GM23338 (cell line): ENCODE measurements around the gene COL21A1. TPM values are rescaled to one million over a fixed set of nuclear protein-coding genes. Genes with fewer than 3 reads are reported as not detected.

Source experiments
- ATAC-seq: fragments of 200-7000 bp; cut with Tn5 transposase; 3 replicates; pipeline ENCODE4 v1.9.1; 2020
- DNase-seq: peaks from one replicate; pipeline ENCODE4 v3.0.0-alpha.2; 2015; ENCODE audit warnings: low spot score
- H2AFZ ChIP-seq: fragments of 200-600 bp; sonication (generic); 2 replicates; pipeline ENCODE4 v1.8.0; 2016; ENCODE audit warnings: antibody characterized with exemption, mild to moderate bottlenecking, moderate library complexity
- H3F3A ChIP-seq: fragments of 200-600 bp; sonication (generic); replicated peaks from 2 replicates; pipeline ENCODE4 v1.8.0; 2017; ENCODE audit warnings: antibody characterized with exemption, mixed run types, low read depth
- H3K27ac ChIP-seq: fragments of 200-600 bp; sonication (generic); 2 replicates; pipeline ENCODE4 v1.6.1; 2016; ENCODE audit warnings: low read depth
- H3K27me3 ChIP-seq: fragments of 200-600 bp; sonication (generic); 2 replicates; pipeline ENCODE4 v1.8.0; 2016; ENCODE audit warnings: mild to moderate bottlenecking, mixed run types, moderate library complexity; ENCODE audit not compliant: insufficient read depth
- H3K36me3 ChIP-seq: fragments of 200-600 bp; sonication (generic); 2 replicates; pipeline ENCODE4 v1.8.0; 2016; ENCODE audit warnings: mild to moderate bottlenecking; ENCODE audit not compliant: insufficient read depth
- H3K4me1 ChIP-seq: fragments of 200-600 bp; sonication (generic); 2 replicates; pipeline ENCODE4 v1.8.0; 2016; ENCODE audit warnings: mild to moderate bottlenecking, moderate library complexity; ENCODE audit not compliant: insufficient read depth
- H3K4me2 ChIP-seq: fragments of 200-600 bp; sonication (generic); 2 replicates; pipeline ENCODE4 v1.7.1; 2017; ENCODE audit warnings: mixed run types
- H3K4me3 ChIP-seq: fragments of 200-600 bp; sonication (generic); 2 replicates; pipeline ENCODE4 v1.6.1; 2016; ENCODE audit warnings: mixed run types
- H3K79me2 ChIP-seq: fragments of 200-600 bp; sonication (generic); replicated peaks from 2 replicates; pipeline ENCODE4 v1.8.0; 2017; ENCODE audit warnings: mild to moderate bottlenecking; ENCODE audit not compliant: insufficient read depth
- H3K9me2 ChIP-seq: fragments of 200-600 bp; sonication (generic); 2 replicates; pipeline ENCODE4 v1.8.0; 2017; ENCODE audit not compliant: insufficient read depth
- H4K20me1 ChIP-seq: fragments of 200-600 bp; sonication (generic); replicated peaks from 2 replicates; pipeline ENCODE4 v1.8.0; 2017; ENCODE audit warnings: mild to moderate bottlenecking; ENCODE audit not compliant: insufficient read depth
- H3K27ac Mint-ChIP-seq: 2 replicates; pipeline ENCODE4 v1.8.0; 2020; ENCODE audit warnings: inconsistent platforms, mild to moderate bottlenecking, moderate library complexity, mixed read lengths
- H3K27me3 Mint-ChIP-seq: 3 replicates; pipeline ENCODE4 v1.8.0; 2022; ENCODE audit warnings: low read depth, mild to moderate bottlenecking, moderate library complexity, mixed read lengths, inconsistent platforms; ENCODE audit not compliant: insufficient read depth, poor library complexity
- H3K36me3 Mint-ChIP-seq: 3 replicates; pipeline ENCODE4 v1.8.0; 2021; ENCODE audit warnings: low read depth, mild to moderate bottlenecking, inconsistent platforms, moderate library complexity, mixed read lengths
- H3K4me1 Mint-ChIP-seq: 3 replicates; pipeline ENCODE4 v1.8.0; 2020; ENCODE audit warnings: mild to moderate bottlenecking, inconsistent platforms, mixed read lengths
- H3K4me3 Mint-ChIP-seq: 3 replicates; pipeline ENCODE4 v1.8.0; 2021; ENCODE audit warnings: moderate library complexity, mild to moderate bottlenecking, inconsistent platforms, mixed read lengths
- H3K9me3 Mint-ChIP-seq: 3 replicates; pipeline ENCODE4 v1.8.0; 2020; ENCODE audit warnings: moderate library complexity, mild to moderate bottlenecking, inconsistent platforms, mixed read lengths
- CTCF ChIP-seq, 2 experiments: fragments of 200-600 bp in 1 of 2; sonication (generic) in 1 of 2; conservative IDR thresholded peaks; 2 replicates each; pipeline versions ENCODE4 v1.5.1 to v1.6.1; 2016 to 2017; ENCODE audit warnings: antibody characterized with exemption in 2 of 2, low read depth in 2 of 2, mild to moderate bottlenecking in 2 of 2, moderate library complexity in 1 of 2
- ETS1 ChIP-seq: IDR thresholded peaks from 2 replicates; pipeline ENCODE4 v1.6.1; 2016; ENCODE audit warnings: antibody characterized with exemption
- EZH2phosphoT487 ChIP-seq: fragments of 200-600 bp; sonication (generic); IDR thresholded peaks from one replicate; pipeline ENCODE4 v1.8.1; 2018; ENCODE audit warnings: antibody characterized with exemption; ENCODE audit not compliant: unreplicated experiment
- NANOG ChIP-seq: IDR thresholded peaks from 2 replicates; pipeline ENCODE4 v1.6.1; 2016; ENCODE audit warnings: antibody characterized with exemption, borderline replicate concordance
- POLR2AphosphoS5 ChIP-seq: IDR thresholded peaks from 2 replicates; pipeline ENCODE4 v1.6.1; 2016; ENCODE audit warnings: antibody characterized with exemption, low read depth
- REST ChIP-seq: IDR thresholded peaks from one replicate; pipeline ENCODE4 v1.6.1; 2018; ENCODE audit warnings: antibody characterized with exemption; ENCODE audit not compliant: unreplicated experiment
- STAT1 ChIP-seq: IDR thresholded peaks from one replicate; pipeline ENCODE4 v1.6.1; 2016; ENCODE audit warnings: antibody characterized with exemption; ENCODE audit not compliant: unreplicated experiment
- ZNF331 ChIP-seq: fragments of 250-450 bp; sonication (Bioruptor Pico); IDR thresholded peaks from 2 replicates; pipeline ENCODE4 v1.5.0; 2020; ENCODE audit warnings: low read depth, mild to moderate bottlenecking, moderate library complexity
- ZNF462 ChIP-seq: fragments of 250-450 bp; sonication (Bioruptor Pico); IDR thresholded peaks from 2 replicates; pipeline ENCODE4 v1.5.0; 2020; ENCODE audit warnings: mild to moderate bottlenecking, moderate library complexity
- polyA plus RNA-seq: library from polyadenylated mRNA; unstranded; fragments of >200 nt; fragmentation: Nextera tagmentation; extraction: Ambion mirVana; gene quantifications from 2 replicates; pipeline ENCODE4 v1.2.1, GENCODE V29; 2016
- total RNA-seq: library from RNA; depleted of rRNA; stranded (reverse); fragments of >200 nt; shearing (Covaris generic); gene quantifications from 2 replicates; pipeline ENCODE4 v1.2.3, GENCODE V29; 2014

Gene COL21A1
- total and polyA plus RNA-seq, 2 experiments from 2014 or later: 5.0 to 6.2 TPM

- H3K4me1 ChIP-seq: peaks cover 8% of the 10 kb centered on the region
- H3K27me3 ChIP-seq: no peaks in the 10 kb centered on the region
- Mint-ChIP-seq H3K27ac (peak overlapping the region; percentile 60; the same call in 1 of the 2 replicates), H3K27me3 (no peaks in the 10 kb centered on the region), H3K36me3 (no peaks in the 10 kb centered on the region), H3K9me3 (no peaks in the 10 kb centered on the region), H3K4me1 (peaks cover 9% of the 10 kb centered on the region; the same call in 2 of the 3 replicates), H3K4me3 (no peak overlapping the region)
- no peaks in the 10 kb centered on the region for H3F3A ChIP-seq
- H3K36me3 ChIP-seq: no peaks in the 10 kb centered on the region
- H3K79me2 ChIP-seq: no peaks in the 10 kb centered on the region
- H2AFZ ChIP-seq: no peak overlapping the region
- H3K27ac ChIP-seq: no peak overlapping the region
- no peak overlapping the region for H3K4me3 ChIP-seq
- peak overlapping the region; percentile 6; the same call in 1 of the 2 replicates for H3K4me2 ChIP-seq
- no peak; the same call in 1 of the 2 replicates for TF ChIP-seq NANOG
- peak; percentile 68 to 70 for TF ChIP-seq CTCF (conservative IDR thresholded peaks at IDR 0.05; ENCODE audit: low read depth in 2 of 2)
- TF ChIP-seq ZNF331: no peak
- DNase-seq (peak; percentile 78), ATAC-seq (peak; percentile 79)
- no peaks in the 10 kb centered on the region for H3K9me2 ChIP-seq
- no peaks in the 10 kb centered on the region for H4K20me1 ChIP-seq
Measured at GRCh38 chr6:56021943-56022342, 225.4 kb downstream of the COL21A1 start.

GRCh38 chr6:56019973-56020372, 227.4 kb downstream of the COL21A1 start:
- Mint-ChIP-seq H3K9me3 (peaks cover 2% of the 10 kb centered on the region; the same call in 2 of the 3 replicates), H3K36me3 (no peaks in the 10 kb centered on the region; the same call in 2 of the 3 replicates), H3K27me3 (peaks cover 1% of the 10 kb centered on the region), H3K4me3 (no peak overlapping the region), H3K4me1 (peaks cover 8% of the 10 kb centered on the region; the same call in 2 of the 3 replicates), H3K27ac (no peak overlapping the region)
- ATAC-seq (no peak), DNase-seq (no peak)
- Histone ChIP-seq H3K9me2 (no peaks in the 10 kb centered on the region), H3K36me3 (no peaks in the 10 kb centered on the region), H3F3A (no peaks in the 10 kb centered on the region), H3K27ac (no peak overlapping the region), H2AFZ (no peak overlapping the region), H3K4me2 (no peak overlapping the region), H4K20me1 (no peaks in the 10 kb centered on the region), H3K79me2 (no peaks in the 10 kb centered on the region), H3K4me3 (no peak overlapping the region), H3K4me1 (peaks cover 8% of the 10 kb centered on the region), H3K27me3 (no peaks in the 10 kb centered on the region)
- no peak for TF ChIP-seq POLR2AphosphoS5
- no peak for TF ChIP-seq EZH2phosphoT487
- no peak for TF ChIP-seq STAT1
- TF ChIP-seq REST: no peak
- TF ChIP-seq ZNF331: no peak
- no peak for TF ChIP-seq ZNF462 (CRISPR knock-in tag)
- TF ChIP-seq ETS1: no peak
